Astrocyte (in vitro differentiated cells and primary cell): ENCODE results near the gene MAST2. TPM values are rescaled to one million over a fixed set of nuclear protein-coding genes. Genes with fewer than 3 reads are reported as not detected.

Experiments
- DNase-seq: peaks from one replicate; pipeline ENCODE4 v3.0.0-alpha.2; 2010; ENCODE audit warnings: low read depth
- FAIRE-seq: peaks from 2 replicates; lab custom pipeline; 2011; peaks lifted over from hg19 to GRCh38; lab: Jason Lieb, UNC
- H2AFZ ChIP-seq: 2 replicates; pipeline ENCODE4 v1.6.0; 2012; ENCODE audit warnings: low read depth, low read length, inconsistent platforms
- H3K27ac ChIP-seq: 2 replicates; pipeline ENCODE4 v1.5.1; 2011; ENCODE audit warnings: low read depth, low read length, inconsistent platforms
- H3K27me3 ChIP-seq: 2 replicates; pipeline ENCODE4 v1.6.0; 2011; ENCODE audit warnings: low read length, inconsistent platforms; ENCODE audit not compliant: insufficient read depth
- H3K36me3 ChIP-seq: 2 replicates; pipeline ENCODE4 v1.5.1; 2011; ENCODE audit warnings: low read length, inconsistent platforms; ENCODE audit not compliant: insufficient read depth
- H3K4me1 ChIP-seq: 2 replicates; pipeline ENCODE4 v1.5.1; 2011; ENCODE audit warnings: low read length, inconsistent platforms; ENCODE audit not compliant: insufficient read depth
- H3K4me2 ChIP-seq: 2 replicates; pipeline ENCODE4 v1.6.0; 2012; ENCODE audit warnings: low read length, inconsistent platforms
- H3K4me3 ChIP-seq: 2 replicates; pipeline ENCODE4 v1.5.1; 2011; ENCODE audit warnings: low read depth, mild to moderate bottlenecking, low read length, inconsistent platforms; ENCODE audit not compliant: insufficient read depth
- H3K79me2 ChIP-seq: 2 replicates; pipeline ENCODE4 v1.6.0; 2012; ENCODE audit warnings: mild to moderate bottlenecking, low read length, inconsistent platforms; ENCODE audit not compliant: insufficient read depth
- H3K9ac ChIP-seq: 2 replicates; pipeline ENCODE4 v1.6.0; 2012; ENCODE audit warnings: mild to moderate bottlenecking, low read length, inconsistent platforms
- H3K9me3 ChIP-seq: 2 replicates; pipeline ENCODE4 v1.5.1; 2012; ENCODE audit warnings: low read depth, mild to moderate bottlenecking, low read length, inconsistent platforms; ENCODE audit not compliant: insufficient read depth
- H4K20me1 ChIP-seq: 2 replicates; pipeline ENCODE4 v1.6.0; 2012; ENCODE audit warnings: low read length, inconsistent platforms; ENCODE audit not compliant: insufficient read depth
- H3K27ac Mint-ChIP-seq: one replicate; pipeline ENCODE4 v1.8.0; 2021; ENCODE audit warnings: mild to moderate bottlenecking, mixed read lengths; ENCODE audit not compliant: unreplicated experiment
- H3K27me3 Mint-ChIP-seq: one replicate; pipeline ENCODE4 v1.8.0; 2021; ENCODE audit warnings: low read depth, mixed read lengths; ENCODE audit not compliant: unreplicated experiment
- H3K36me3 Mint-ChIP-seq: one replicate; pipeline ENCODE4 v1.8.0; 2021; ENCODE audit warnings: low read depth, mixed read lengths; ENCODE audit not compliant: unreplicated experiment
- H3K4me1 Mint-ChIP-seq: one replicate; pipeline ENCODE4 v1.8.0; 2021; ENCODE audit warnings: low read depth, mixed read lengths; ENCODE audit not compliant: unreplicated experiment
- H3K4me3 Mint-ChIP-seq: one replicate; pipeline ENCODE4 v1.8.0; 2021; ENCODE audit warnings: mild to moderate bottlenecking, moderate library complexity, mixed read lengths; ENCODE audit not compliant: unreplicated experiment
- H3K9me3 Mint-ChIP-seq: one replicate; pipeline ENCODE4 v1.8.0; 2021; ENCODE audit warnings: mild to moderate bottlenecking, mixed read lengths; ENCODE audit not compliant: unreplicated experiment
- CTCF ChIP-seq: IDR thresholded peaks from 2 replicates; pipeline ENCODE4 v1.5.1; 2011; ENCODE audit warnings: low read depth, mild to moderate bottlenecking, inconsistent platforms, low read length, moderate library complexity; ENCODE audit not compliant: insufficient read depth
- EZH2 ChIP-seq: IDR thresholded peaks from 2 replicates; pipeline ENCODE4 v1.6.1; 2012; ENCODE audit warnings: mild to moderate bottlenecking, low read length, inconsistent platforms; ENCODE audit not compliant: insufficient read depth
- total RNA-seq: library from RNA; stranded (reverse); gene quantifications from 2 replicates; pipeline ENCODE4 v1.2.1, GENCODE V29; 2021

MAST2 gene
- total RNA-seq, 1 donor from 2014 or later = 41.0 TPM

DNA sequence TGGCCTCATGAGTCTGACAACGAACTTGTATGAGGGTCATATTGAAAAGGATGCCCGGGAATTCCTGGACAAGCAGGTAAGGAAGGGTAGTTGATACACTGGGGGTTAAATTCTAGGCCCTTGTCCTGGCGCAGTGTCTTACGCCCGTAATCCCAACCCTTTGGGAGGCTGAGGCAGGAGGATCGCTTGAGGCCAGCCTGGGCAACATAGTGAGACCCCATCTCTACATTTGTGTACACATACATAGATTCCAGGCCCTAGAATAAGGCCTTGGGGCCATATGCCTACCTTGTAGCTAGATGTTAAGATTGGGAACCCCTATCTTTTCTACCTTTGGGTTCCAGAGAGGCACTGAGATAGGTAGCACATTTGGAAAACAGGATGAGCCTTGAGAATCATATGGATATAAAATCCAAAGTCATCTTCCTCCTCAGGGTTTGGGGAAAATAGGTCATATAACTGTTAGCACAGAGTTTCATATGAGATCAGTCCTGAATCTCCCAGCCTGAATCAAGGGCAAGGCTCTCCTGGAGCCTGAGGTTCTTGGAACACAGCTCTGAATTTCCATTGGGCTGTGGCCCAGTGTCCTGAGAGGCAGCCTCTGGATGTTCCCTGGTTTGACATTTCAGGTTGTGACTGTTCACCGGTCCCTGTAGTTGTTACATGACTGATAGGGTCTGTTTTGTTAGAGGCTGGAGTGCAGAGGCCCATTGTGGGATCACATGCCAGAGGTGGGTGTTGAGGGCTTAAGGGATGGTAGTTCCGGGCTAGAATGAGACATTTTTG lies 224.6 kb downstream of the MAST2 start:
- Histone ChIP-seq H3K79me2 (no peaks in the 10 kb centered on the region), H4K20me1 (no peaks in the 10 kb centered on the region), H3K36me3 (peaks cover 11% of the 10 kb centered on the region), H3K9me3 (no peaks in the 10 kb centered on the region), H3K9ac (no peak overlapping the region), H3K4me2 (no peak overlapping the region), H3K4me1 (peaks cover 4% of the 10 kb centered on the region), H3K27me3 (no peaks in the 10 kb centered on the region), H2AFZ (no peak overlapping the region), H3K4me3 (no peak overlapping the region), H3K27ac (no peak overlapping the region)
- no peak overlapping the region for H3K4me3 Mint-ChIP-seq
- DNase-seq (no peak), FAIRE-seq (no peak)
- TF ChIP-seq CTCF = no peak
- TF ChIP-seq EZH2 = no peak
- peaks cover 30% of the 10 kb centered on the region for H3K36me3 Mint-ChIP-seq
- H3K27ac Mint-ChIP-seq = no peak overlapping the region
- H3K9me3 Mint-ChIP-seq = no peaks in the 10 kb centered on the region
- H3K4me1 Mint-ChIP-seq = no peaks in the 10 kb centered on the region
- no peaks in the 10 kb centered on the region for H3K27me3 Mint-ChIP-seq

- no peak for FAIRE-seq
- peaks cover 4% of the 10 kb centered on the region for H3K4me1 ChIP-seq
- H3K27ac Mint-ChIP-seq = no peak overlapping the region
Observed at GRCh38 chr1:46030074-46030870, 226.9 kb downstream of the MAST2 start.

More at GRCh38 chr1:46030074-46030870, 226.9 kb downstream of the MAST2 start:
- Histone ChIP-seq H3K79me2 (no peaks in the 10 kb centered on the region), H3K9ac (no peak overlapping the region), H3K9me3 (no peaks in the 10 kb centered on the region), H3K27ac (no peak overlapping the region), H2AFZ (no peak overlapping the region), H3K27me3 (no peaks in the 10 kb centered on the region), H3K36me3 (peaks cover 4% of the 10 kb centered on the region), H4K20me1 (no peaks in the 10 kb centered on the region), H3K4me2 (no peak overlapping the region), H3K4me3 (no peak overlapping the region)
- TF ChIP-seq EZH2 = no peak
- TF ChIP-seq CTCF = no peak
- H3K4me3 Mint-ChIP-seq = no peak overlapping the region
- no peaks in the 10 kb centered on the region for H3K27me3 Mint-ChIP-seq
- H3K36me3 Mint-ChIP-seq = peaks cover 22% of the 10 kb centered on the region
- DNase-seq = no peak
- peaks cover 8% of the 10 kb centered on the region for H3K4me1 Mint-ChIP-seq
- H3K9me3 Mint-ChIP-seq = no peaks in the 10 kb centered on the region
